NCI-H524 treated with DMSO at 0.1 percent for 48 hours (cell line): ENCODE measurements around the gene TRIM54.
"Not testable (repeated sequence)": the region's sequence is repeated elsewhere in the genome, so short reads cannot be mapped to it uniquely, and the experiment has no call there.

Experiments used
- DNase-seq: peaks from one replicate; lab custom pipeline; 2025; lab: John Stamatoyannopoulos, UW

Gene TRIM54

GRCh38 chr2:27282892-27283291 lies 663 bp downstream of the TRIM54 start:
- no peak for DNase-seq

- no peak for DNase-seq
Measured at GRCh38 chr2:27284996-27285395, 2.8 kb downstream of the TRIM54 start.

DNA sequence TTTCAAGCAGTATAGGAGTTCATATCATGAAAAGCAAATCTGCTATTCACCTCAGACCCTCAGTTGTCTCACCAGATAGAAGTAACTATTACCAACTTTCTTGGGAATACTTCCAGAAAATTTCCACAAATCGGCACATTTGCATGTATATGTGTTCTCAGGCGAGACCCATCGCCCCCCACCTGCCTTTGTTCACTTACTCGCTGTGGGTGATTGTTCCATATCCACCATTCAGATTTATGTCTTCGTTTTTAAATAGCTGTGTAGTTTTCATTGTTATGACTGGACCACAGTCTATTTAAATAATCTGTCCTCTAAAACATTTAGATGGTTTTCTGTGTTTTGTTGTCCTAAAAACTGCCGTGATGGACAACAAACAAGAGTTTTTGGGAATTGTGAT lies 3.3 kb downstream of the TRIM54 start:
- DNase-seq = no peak

GRCh38 chr2:27288610-27289009 lies 6.4 kb downstream of the TRIM54 start:
- no peak for DNase-seq

DNA sequence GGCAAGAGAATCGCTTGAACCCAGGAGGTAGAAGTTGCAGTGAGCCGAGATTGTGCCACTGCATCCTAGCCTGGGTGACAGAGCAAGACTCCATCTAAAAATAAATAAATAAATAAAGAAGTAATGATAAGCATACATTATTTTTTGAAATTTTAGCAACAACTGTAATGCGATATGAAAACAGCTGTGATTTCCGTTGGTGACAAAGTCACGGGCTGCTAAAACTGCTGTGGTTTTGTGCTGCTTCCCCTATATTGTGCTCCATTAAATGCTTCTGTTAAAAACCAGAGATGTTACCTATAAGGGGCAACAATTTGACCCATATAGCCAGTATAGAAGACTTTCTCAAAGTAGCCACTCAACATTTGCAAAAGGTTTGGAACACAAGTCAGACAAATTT lies 8.3 kb downstream of the TRIM54 start:
- DNase-seq = no peak

- no peak for DNase-seq
Measured at GRCh38 chr2:27291865-27292264, 9.6 kb downstream of the TRIM54 start.

- DNase-seq = no peak
Measured at GRCh38 chr2:27294928-27295327, 12.7 kb downstream of the TRIM54 start.

GRCh38 chr2:27296481-27296880 lies 14.3 kb downstream of the TRIM54 start:
- no peak for DNase-seq

DNA sequence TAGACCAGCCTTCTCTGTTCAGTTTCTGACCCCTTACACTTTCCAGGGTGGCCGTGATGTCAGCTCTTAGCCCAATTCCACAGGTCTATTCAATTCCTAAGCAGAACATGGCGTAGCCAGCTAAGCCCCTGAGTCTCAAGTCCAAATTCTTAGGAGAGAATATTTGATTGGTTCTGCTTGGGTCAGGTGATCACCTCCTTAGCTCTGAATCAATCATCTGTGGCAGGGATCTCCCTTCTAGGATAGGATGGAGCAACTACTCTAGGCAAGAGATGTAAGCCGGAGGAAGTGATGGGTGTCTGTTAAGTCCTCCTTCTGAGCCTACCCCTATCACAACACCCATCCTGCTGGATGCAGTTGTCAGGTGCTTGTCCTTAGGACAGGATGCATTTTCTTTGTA lies 15.0 kb downstream of the TRIM54 start:
- DNase-seq = no peak

DNA sequence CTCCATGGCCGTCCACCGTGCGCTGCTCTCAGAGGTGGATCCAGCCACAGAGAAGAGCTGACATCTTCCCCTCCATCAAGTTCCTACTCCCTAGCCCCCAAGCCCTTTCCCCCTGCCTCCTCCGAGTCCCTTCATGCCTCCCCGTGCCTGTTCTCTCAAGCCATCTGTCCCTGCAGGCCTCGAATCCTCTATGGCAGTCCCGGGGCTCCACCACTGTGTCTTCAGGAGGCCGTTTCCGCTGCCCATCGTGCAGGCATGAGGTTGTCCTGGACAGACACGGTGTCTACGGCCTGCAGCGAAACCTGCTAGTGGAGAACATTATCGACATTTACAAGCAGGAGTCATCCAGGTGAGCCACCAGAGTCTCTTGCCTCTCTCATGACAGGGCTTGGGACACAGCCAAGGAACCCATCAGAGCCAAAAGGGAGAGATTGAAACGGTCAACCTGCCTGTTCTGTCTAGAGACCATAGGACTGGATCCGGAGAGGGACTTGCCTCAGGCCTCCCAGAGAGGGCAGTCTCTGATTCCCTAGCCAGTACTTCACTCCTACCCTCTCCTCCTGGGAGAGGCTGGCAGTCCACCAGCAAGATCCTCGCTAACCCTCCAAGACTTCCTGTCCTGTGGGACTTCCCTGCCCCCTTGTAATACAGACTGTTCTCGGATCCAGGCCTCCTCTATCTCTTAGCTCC lies 16.3 kb downstream of the TRIM54 start:
- DNase-seq = no peak

DNA sequence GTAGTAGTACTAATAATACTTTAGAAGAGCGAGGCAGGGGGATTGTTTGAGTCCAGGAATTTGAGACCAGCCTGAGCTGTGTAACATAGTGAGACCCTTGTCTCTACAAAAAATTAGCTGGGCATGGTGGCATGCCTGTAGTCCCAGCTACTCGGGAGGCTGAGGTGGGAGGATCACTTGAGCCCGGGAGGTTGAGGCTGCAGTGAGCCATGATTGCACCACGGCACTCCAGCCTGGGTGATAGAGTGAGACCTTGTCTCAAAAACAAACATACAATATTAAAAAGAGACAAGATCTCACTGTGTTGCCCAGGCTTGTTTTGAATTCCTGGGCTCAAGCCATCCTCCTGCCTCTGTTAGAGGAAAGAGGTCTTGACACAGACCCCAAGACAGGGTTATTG lies 18.4 kb downstream of the TRIM54 start:
- DNase-seq = not testable (repeated sequence)

- DNase-seq = peak; percentile 33
Measured at GRCh38 chr2:27303093-27304025, 21.1 kb downstream of the TRIM54 start.

DNA sequence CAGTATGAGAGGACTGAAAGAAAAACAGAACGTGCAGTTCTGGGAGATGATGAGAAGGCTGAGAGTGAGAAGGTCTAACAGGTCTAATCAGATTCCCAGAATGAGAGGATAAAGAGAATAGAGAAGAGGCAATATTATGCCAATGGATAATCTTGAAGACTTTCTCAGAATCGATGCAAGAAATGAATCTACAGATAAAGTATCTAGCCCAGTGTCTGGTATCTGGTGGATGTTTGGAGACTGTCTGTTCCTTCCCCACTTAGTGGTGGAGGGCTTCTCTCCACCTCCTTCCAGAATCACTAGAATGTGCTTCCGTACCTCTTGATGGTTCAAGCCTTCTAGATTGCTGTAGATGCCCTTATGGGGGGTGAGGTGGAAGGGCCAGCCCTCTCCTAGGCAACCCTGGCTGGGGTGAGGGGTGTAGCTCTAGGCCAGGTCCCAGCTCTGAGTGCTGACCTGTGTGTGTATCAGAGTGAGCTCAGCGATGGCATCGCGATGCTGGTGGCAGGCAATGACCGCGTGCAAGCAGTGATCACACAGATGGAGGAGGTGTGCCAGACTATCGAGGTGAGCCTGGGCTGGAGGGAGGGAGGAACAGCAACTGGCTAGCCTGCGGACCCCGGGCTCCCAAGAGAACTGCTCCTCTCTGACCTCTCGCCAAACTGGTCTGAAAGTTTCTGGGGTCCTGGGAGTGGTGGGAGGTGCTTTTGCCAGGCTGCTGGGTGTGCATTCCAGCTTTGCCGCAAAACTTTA lies 22.4 kb downstream of the TRIM54 start:
- no peak for DNase-seq

GRCh38 chr2:27305516-27305915 lies 23.3 kb downstream of the TRIM54 start:
- no peak for DNase-seq

DNA sequence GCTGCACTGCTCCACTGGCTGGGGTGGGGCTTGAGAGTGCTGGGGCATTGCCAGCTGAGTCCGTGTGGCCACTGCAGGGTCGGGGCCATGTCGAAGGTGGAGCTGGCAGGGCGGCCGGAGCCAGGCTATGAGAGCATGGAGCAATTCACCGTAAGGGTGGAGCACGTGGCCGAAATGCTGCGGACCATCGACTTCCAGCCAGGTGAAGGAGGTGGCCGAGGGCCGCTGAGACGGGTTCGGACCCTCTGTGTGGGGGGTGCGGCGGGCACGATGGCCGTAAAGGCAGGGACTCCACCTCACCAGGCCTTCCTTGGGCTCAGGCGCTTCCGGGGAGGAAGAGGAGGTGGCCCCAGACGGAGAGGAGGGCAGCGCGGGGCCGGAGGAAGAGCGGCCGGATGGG lies 23.9 kb downstream of the TRIM54 start:
- no peak for DNase-seq

GRCh38 chr2:27306573-27307286 lies 24.5 kb downstream of the TRIM54 start:
- no peak for DNase-seq

- DNase-seq = no peak
Measured at GRCh38 chr2:27307287-27307544, 25.0 kb downstream of the TRIM54 start.

DNA sequence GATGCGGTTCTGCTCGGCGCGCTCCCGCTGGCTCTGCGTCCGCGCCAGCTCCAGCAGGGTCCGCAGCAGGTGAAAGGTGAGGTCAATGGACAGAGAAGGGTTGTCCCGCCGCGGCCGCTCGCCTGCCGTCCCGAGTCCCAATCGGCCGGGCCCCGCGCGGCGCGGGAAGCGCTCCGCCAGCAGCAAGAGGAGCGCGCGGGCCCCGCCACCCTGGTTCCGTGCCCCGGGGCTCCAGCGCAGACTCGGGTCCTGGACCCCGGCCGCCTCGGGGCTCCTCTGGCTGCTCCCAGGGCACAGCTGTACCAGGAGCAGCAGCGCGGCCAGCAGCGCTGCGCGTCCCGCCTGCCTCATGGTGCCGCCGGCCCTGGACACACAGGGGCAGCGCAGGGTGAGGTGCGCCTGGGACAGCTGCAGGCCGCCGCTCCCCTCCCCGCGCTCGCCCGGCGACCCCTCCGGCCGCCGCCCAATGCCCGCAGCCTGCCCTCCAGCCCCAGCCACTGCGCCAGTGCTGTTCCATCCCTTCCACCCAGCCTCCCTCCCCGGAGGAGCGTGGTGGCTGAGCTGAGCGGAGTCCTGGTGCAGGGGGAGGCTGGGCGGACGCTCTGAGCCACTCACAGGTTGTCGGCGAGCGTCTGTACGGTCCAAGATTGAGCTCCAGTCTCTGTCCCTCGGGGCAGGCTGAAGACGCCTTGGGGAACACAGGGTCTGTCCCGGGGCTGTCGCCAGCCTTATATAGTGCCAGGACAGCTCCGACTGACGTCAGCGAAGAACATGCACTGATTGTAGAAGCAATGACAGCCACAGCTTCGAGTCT lies 25.5 kb downstream of the TRIM54 start:
- DNase-seq = no peak

GRCh38 chr2:27308359-27308881 lies 26.2 kb downstream of the TRIM54 start, which contains the start of gene UCN:
UCN (minus strand) TSS chr2:27308445; CDS start chr2:27307895, 550 bp downstream.
- DNase-seq = no peak

DNA sequence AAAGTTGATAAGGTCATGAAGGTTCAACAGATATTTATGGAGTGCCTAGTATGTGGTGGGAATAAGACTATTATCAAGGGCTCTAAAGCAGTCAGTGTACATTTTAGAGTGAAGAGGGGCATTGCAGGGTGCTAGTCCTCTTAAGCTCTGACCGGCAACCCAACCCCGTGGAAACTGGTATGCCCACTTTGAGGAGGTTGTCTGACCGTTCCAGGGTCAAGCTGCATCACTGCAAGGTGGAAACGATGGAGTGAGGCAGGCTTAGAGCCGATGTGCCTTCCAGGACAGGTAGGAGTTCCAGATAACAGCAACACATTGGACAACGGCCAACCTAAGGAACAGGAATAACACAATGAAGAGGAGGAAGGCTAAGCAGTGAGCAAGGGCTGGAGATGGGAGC lies 27.4 kb downstream of the TRIM54 start:
- no peak for DNase-seq

DNA sequence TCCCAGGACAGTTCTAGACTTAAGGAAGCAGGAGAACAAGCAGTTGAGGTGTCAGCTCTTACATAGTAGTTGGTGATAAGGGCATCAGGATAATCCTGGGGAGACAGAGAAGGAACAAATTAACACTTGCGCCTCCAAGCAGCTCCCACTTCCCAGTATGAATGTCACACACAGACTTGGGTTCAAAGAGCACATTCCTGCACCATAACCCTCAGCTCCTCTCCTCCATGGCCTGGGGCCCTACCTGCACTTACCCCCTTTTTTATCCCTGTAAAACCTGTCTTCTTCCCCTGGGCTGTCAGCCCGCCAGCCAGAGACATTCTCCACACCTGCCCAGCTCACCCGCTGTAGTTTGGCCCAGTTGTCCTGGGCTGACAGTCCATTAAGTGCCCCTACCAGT lies 29.9 kb downstream of the TRIM54 start:
- no peak for DNase-seq
